Iris pigment epithelial cell (primary cell): ENCODE data around the gene IFITM5.
"Not testable (repeated sequence)": the region's sequence is repeated elsewhere in the genome, so short reads cannot be mapped to it uniquely, and the experiment has no call there.

Source experiments
- DNase-seq: peaks from one replicate; pipeline ENCODE4 v3.0.0-alpha.2; 2011; ENCODE audit warnings: low read depth

Gene IFITM5

GRCh38 chr11:328012-328411 is 28.7 kb upstream of the IFITM5 start:
- no peak for DNase-seq

- no peak for DNase-seq
Measured at GRCh38 chr11:327581-327923, 28.2 kb upstream of the IFITM5 start.

- DNase-seq: peak; percentile 87
Measured at GRCh38 chr11:326842-327580, 27.7 kb upstream of the IFITM5 start.

GRCh38 chr11:326592-326841 is 27.2 kb upstream of the IFITM5 start:
- DNase-seq: no peak

GRCh38 chr11:325796-326591 is 26.7 kb upstream of the IFITM5 start:
- no peak for DNase-seq

GRCh38 chr11:324593-325517 is 25.5 kb upstream of the IFITM5 start:
- DNase-seq: not testable (repeated sequence)

- DNase-seq: no peak
Measured at GRCh38 chr11:324156-324555, 24.8 kb upstream of the IFITM5 start.

- not testable (repeated sequence) for DNase-seq
Measured at GRCh38 chr11:319888-320273, 20.6 kb upstream of the IFITM5 start.

GRCh38 chr11:319121-319887 is 20.0 kb upstream of the IFITM5 start:
- peak; percentile 16 for DNase-seq

- DNase-seq: not testable (repeated sequence)
Measured at GRCh38 chr11:318405-319120, 19.2 kb upstream of the IFITM5 start.

- DNase-seq: not testable (repeated sequence)
Measured at GRCh38 chr11:317668-318404, 18.5 kb upstream of the IFITM5 start.

- DNase-seq: no peak
Measured at GRCh38 chr11:316891-317301, 17.6 kb upstream of the IFITM5 start.

GRCh38 chr11:316031-316701 is 16.8 kb upstream of the IFITM5 start:
- DNase-seq: peak; percentile 20

GRCh38 chr11:315516-315994 is 16.2 kb upstream of the IFITM5 start:
- DNase-seq: no peak

- no peak for DNase-seq
Measured at GRCh38 chr11:315051-315481, 15.7 kb upstream of the IFITM5 start.

GRCh38 chr11:314554-314875 is 15.2 kb upstream of the IFITM5 start:
- peak; percentile 9 for DNase-seq

- peak; percentile 91 for DNase-seq
Measured at GRCh38 chr11:313787-314553, 14.6 kb upstream of the IFITM5 start, which contains the start of gene IFITM1. Gene IFITM1 (plus strand): TSS chr11:314040. CDS start chr11:314171, 131 bp downstream.

- DNase-seq: no peak
Measured at GRCh38 chr11:313304-313786, 14.0 kb upstream of the IFITM5 start.
